GDM1 (cell line): ENCODE results near the gene CHRND.

ENCODE experiments used
- DNase-seq: peaks from one replicate; lab custom pipeline; 2025; lab: John Stamatoyannopoulos, UW

CHRND gene

DNA sequence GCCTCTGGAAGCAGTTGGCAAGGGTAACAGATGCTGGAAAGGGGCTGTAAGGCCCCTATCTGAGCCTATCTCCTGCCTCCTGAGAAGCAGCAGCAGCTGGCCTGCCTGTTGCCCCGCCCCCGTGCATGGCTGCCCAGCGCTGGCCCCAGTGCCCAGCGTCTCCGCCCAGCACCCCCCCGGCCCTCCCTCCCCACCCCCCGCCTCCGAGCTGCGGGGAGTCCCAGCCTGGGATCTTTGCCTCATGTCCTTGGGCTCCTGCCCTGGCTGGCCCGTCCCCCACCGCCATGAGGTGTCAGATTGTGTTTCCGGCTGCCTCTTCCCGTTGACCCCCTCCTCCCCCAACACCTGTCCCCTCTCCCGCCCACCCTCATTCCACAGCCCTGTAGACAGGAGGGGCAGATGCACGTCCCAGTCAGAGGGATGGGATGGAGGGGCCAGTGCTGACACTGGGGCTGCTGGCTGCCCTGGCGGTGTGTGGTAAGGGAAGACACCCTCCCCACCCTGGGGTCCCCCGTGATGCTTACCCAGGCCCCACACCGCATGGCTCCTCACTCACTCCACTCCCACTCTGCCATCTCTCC lies at the start of gene CHRND:
TSS of gene CHRND (plus strand) at position 370 of the 581 bp plus-strand sequence. CDS start at position 426, 56 bp downstream.
- DNase-seq: no peak

GRCh38 chr2:232476791-232477190 lies 49.2 kb upstream of the CHRND start:
- no peak for DNase-seq

GRCh38 chr2:232477751-232478510 lies 48.0 kb upstream of the CHRND start:
- DNase-seq: no peak

GRCh38 chr2:232478571-232479340 lies 47.2 kb upstream of the CHRND start:
- DNase-seq: no peak

- DNase-seq: no peak
Observed at GRCh38 chr2:232479341-232480200, 46.4 kb upstream of the CHRND start.

- no peak for DNase-seq
Observed at GRCh38 chr2:232480201-232481190, 45.5 kb upstream of the CHRND start.

DNA sequence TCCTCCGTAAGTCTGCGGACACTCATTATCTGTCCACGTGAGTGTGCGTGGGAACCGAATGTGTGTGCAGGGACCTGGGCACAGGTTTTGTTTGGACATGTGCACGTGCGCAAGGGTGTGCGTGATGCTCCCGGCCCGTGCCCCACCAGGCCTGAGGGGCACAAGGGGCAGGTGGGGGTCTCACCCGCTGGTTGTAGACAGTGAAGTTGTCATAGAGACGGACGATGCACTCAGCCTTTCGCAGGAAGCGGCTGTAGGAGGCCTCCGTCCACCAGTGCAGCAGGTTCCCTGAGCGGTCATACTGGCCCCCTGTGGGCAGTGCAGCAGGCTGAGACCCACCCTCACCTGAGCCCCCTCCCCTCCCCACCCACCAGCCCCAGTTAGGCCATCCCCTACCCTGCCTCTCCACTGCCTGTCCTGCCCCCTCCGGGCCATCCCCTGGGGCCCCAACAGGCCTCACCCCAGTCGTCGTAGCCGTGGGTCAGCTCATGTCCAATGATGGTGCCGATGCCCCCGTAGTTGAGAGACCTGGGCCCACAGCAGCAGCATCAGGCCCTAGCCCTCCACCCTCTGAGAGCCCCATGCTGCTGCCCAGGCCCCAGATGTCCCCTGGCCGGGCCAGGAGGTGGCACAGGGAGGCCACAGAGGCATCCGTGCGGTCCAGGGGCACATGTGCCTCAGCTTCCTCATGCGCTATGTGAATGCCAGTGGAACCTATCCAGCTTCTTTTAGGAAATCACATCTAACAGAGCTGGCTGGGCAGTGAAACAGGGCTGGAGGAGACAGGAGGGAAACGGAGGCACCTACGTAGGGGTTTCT lies 44.4 kb upstream of the CHRND start:
- no peak for DNase-seq

DNA sequence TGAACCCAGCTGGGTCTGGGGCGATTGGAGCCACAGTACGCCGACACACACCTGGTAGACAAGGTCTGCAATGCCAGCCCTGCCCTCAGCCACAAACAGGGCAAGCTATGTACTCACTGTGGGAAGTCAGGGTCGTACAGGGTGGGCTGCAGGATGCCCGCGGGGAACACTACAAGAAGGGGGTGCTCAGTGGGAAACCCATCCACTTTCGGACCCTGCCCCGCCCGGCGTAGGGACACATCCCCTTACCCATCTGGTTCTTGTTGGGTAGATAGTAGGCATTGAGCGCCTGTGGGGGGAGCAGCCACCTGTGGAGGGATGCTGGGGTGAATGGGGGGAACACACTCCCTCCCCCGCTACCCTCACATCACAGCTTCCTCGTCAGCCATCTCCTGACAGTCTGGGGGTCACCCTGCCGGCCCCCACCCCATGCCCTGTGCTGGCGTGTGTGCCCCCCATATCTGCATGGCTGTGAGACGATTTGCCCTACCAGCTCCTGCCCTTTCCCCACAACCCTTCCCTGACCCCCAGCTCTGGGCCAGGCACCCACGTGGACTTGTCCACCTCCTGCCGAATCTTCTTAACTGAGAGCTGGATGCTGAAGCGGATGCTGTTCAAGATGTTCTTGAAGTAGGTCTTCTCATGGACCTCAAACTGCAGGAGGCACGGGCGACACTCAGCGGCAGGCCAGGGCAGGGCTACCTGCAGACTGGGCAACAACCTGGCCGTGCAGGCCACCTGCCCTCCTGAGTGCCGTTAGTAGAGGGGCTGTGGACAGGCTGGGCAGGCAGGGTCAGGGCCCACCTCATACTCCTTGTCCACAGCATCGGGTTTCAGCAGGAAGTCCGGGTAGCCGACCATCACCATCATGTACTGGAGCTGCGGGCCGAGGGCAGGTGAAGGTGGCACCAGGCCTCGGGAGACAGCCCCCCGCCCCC lies 43.4 kb upstream of the CHRND start:
- DNase-seq: no peak

GRCh38 chr2:232483311-232483922 lies 42.5 kb upstream of the CHRND start:
- DNase-seq: no peak

- no peak for DNase-seq
Observed at GRCh38 chr2:232483923-232484627, 41.9 kb upstream of the CHRND start.

GRCh38 chr2:232484628-232485347 lies 41.2 kb upstream of the CHRND start:
- no peak for DNase-seq

GRCh38 chr2:232485348-232485756 lies 40.6 kb upstream of the CHRND start:
- DNase-seq: no peak

- no peak for DNase-seq
Observed at GRCh38 chr2:232485757-232486557, 40.0 kb upstream of the CHRND start.

DNA sequence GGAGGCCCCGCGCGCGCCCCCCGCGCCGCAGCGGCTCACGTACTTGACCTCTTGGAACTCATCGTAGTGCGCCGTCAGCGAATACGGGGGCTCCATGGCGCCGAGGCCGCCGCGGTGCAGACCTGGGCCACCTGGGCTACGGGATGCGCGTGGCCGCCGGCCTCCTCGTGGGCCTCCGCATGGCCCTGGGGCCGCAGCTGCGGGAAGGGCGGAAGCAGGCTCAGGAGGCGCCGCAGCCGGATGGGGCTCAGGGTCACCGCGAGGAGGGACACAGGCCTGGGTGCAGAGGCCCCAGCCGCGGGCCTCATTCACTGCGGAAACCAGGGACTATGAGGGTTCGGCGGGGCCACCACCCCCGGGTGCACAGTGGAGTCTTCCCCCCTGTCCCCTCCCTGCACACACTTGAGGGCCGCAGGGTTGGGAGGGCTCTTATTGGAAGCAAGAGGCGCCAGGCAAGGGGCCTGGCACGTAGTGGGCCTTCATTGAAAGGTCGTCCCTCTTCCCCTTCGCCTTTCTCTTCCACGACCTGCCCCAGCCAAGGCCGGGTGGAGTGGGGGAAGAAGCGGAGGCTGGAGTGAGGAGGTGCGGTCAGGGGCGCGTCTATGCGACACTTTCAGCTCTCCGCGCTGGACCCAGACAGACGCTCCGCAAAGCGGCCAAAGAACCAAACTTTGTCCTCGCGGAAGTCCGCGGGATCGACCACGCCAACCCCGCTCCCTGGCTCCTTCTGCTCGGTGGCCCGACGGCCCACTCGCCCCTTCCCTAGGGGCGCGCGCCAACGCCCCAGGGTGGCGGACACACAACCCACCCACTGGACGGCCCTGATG lies 39.2 kb upstream of the CHRND start:
- DNase-seq: no peak

- no peak for DNase-seq
Observed at GRCh38 chr2:232487385-232488096, 38.4 kb upstream of the CHRND start, which contains the start of gene ECEL1. ECEL1 (minus strand) TSS chr2:232487834; CDS start chr2:232486653, 1,181 bp downstream.
